NCI-H1417 (cell line): ENCODE measurements around the gene PLXDC2.

ENCODE experiments used
- DNase-seq, 3 experiments: peaks; one replicate each; lab custom pipeline; 2025; lab: John Stamatoyannopoulos, UW

Gene PLXDC2

GRCh38 chr10:19937989-19938388, 121.8 kb downstream of the PLXDC2 start:
- no peak for DNase-seq

DNA sequence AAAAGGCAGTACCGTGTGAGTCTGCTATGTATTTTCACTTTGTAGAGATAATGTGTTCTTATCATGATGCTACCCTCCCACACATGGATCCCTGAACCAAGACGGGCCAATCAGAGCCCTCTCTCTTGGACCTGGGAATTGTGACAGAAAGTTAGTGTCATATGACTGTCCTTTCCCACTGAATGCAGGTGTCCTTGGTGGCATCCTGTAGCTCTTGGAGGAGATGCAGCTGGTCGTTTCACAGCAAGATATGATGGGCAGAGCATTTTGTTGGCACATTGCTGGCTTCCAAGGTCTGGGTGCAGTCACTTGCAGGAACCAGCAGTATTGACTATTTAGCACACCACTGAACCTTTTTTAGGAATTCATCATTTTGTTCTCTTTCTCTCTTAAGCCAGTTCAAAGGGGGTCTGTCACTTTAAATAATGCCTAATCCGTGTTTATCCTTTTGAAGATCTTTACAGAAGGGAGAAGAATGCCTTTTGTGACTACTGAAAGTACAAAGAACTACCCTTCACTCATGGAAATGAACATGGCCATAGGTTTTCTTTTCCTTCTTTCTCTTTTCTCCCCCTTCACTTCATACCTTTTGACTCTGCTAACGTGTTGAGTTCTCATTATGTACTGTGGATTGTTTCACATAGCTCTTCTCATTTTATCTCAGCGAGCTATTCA, 125.1 kb downstream of the PLXDC2 start:
- no peak for DNase-seq

DNA sequence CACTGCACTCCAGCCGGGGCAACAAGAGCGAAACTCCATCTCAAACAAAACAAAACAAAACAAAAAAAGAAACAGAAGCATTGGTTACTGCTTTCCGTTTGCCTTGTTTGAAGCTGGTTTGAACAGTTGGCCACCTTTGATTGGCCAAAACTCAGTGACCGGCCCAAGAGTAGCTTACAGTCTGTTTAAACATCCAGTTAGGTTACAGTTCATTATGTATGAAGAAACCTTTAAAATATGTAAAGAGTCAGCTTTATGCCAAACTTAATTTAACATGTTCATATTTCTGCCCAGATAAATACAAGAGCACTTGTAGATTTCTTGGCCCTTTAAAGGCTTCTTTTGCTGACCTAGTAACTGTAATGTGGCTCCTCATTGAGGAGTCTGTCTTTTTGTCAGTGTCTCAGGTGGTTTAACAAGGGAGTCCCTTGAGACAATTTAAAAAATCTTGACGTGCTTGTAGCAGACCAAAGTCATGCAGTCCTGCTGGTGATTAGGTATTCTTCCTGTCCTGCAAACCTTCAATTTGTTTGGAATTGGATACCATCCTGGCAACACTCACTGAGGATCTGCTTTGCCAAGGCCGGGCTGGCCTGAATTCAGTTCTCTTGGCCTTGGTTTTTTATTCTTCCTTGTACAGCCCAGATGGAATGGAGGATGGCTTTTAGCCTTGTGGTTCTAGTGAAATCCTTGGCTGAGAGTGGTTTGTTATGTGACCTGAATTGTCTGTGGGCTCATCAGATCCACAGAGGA, 128.9 kb downstream of the PLXDC2 start:
- no peak for DNase-seq

DNA sequence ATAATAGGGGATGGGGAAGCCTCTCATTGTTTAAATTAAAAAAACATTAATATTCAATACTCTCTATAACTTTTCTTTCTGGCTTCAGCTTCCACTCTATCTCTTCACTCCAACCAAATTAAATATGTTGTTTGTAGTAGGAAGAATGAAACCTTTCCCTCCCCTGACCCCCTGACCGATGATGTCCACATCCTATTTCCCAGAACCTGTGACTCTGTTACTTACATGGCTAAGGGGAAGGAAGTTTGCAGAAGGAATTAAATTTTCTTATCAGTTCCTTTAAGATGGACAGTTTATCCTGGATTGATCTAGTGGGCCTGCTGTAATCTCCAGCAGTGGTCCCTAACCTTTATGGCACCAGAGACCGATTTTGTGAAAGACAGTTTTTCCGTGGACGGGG, 130.0 kb downstream of the PLXDC2 start:
- no peak for DNase-seq

GRCh38 chr10:19946791-19947190, 130.6 kb downstream of the PLXDC2 start:
- DNase-seq = no peak

DNA sequence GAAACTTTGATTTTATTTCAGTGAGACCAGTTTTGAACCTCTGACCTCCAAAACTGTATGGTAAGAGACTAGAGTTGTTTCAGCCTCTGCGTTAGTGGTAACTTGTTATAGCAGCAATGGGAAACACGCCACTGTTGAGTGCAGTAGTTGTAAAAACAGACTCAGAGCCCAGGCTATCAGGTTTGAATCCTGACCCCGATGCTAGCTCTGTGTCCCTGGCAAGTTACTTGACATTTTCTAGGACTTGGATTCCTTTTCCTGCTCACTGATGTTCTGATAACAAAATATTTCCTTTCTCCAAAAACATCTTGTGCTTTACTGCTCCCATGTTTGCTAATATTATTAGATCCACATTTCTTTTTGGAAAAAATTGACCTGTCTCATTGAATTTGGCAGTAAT, 131.0 kb downstream of the PLXDC2 start:
- no peak for DNase-seq

DNA sequence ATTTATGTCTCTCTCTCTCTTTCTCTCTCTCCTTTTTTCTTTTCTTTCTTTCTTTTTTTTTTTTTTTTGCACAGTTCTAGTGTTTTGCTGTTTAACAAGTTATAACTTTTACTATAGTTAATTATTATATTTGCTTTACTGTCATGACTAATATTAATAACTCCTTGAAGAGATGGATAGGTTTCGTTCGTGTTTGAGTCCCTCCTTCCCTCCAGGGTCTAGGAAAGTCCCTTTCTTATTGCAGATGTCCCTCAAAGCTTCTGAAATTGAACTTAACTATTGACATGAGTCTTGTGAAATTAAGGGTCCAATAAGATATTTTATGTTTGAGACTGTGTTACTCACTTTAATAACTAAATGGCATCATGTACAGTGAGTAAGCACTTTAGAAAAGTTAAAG, 131.4 kb downstream of the PLXDC2 start:
- no peak for DNase-seq

- DNase-seq = no peak
These were observed 136.2 kb downstream of the PLXDC2 start for GRCh38 chr10:19952224-19953010.

DNA sequence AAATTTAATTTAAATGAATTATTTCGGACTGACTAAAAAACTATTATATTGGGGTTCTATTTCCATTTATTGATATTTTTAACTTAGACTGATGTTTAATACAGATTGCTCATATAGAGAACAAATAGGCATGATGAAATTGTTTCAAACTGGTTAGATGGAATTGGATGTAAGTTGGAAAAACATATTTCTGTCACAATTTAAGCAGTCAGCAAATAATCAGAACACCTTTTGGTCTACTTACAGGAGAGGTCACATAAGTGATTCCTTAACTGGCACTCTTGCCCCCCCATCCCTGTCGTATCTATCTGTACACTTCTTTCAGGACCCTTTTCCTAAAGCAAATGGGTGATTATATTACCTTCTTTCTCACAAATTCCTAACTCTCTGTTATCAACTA, 138.4 kb downstream of the PLXDC2 start:
- no peak for DNase-seq

DNA sequence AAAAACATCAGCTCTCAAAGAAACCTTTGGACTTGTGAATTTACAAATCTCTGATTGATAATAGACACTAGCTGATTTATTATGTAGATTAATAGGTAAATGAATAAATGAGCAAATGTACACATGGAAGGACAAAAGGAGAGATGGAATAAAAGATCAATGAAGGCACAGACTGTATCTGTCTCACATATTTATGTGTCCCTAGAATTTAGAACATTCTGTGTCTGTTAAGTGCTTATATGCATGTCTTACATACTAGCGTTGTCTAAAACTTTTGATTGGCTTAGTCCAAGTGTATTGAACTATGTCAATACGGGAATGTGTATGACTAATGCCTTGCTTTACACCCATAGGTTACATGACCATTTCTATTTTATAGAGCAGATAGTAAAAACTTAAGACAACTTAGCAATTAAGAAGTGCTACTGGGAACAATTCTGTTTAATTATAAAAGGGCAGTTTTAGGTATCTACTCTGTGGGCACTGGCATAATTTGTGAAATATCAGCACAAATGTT, 140.3 kb downstream of the PLXDC2 start:
- DNase-seq = no peak

- DNase-seq = no peak
These were observed 142.6 kb downstream of the PLXDC2 start for GRCh38 chr10:19958787-19959186.

DNA sequence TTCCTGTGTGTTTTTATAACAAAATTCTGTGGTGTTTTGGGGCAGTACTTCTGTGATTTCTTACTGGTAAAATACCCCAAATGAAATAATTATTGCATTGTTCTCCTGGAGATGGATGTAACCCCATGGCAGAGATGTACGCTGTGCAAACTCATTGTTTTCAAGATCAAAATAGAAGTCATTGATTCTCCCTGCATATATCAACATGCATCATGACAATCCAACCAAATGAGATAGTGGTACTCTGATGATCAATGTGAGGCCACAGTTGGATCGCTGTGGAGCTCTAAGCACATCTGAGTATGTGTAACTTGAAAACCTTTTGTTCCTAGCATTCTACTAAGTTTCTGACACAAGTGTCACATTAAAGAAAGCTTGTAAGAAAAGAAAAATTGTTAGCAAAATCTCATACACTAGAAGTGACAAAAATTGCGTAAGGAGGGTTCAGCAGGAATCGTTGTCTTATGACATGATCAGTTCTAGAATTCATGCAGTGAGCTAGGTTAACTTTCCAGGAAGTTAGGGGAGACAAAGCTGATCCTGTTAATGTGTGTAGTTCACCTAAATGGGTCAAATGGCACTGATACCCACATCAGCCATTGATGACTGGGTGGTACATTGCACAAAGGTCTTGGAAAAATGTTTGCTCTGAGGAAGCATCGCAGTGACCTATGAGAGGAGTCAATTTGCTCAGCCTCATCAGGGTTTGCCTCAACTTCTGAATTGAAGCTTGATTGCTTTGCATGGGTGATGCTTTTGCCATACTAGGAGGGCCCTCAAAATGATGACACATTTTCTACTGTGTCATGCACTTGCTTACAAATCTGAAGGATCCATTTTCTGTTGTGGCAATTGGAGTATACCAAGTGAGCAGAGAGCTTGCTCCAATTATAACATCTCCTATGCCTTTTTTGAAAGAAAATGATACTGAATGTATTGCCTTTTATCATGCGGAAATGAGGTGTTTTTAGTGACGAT, 145.1 kb downstream of the PLXDC2 start:
- DNase-seq = no peak

- peak in 1 of 3 experiments; percentile 19 for DNase-seq
These were observed 148.4 kb downstream of the PLXDC2 start for GRCh38 chr10:19964625-19965024.

- DNase-seq = peak in 1 of 3 experiments; percentile 2
These were observed 150.5 kb downstream of the PLXDC2 start for GRCh38 chr10:19966751-19967150.

DNA sequence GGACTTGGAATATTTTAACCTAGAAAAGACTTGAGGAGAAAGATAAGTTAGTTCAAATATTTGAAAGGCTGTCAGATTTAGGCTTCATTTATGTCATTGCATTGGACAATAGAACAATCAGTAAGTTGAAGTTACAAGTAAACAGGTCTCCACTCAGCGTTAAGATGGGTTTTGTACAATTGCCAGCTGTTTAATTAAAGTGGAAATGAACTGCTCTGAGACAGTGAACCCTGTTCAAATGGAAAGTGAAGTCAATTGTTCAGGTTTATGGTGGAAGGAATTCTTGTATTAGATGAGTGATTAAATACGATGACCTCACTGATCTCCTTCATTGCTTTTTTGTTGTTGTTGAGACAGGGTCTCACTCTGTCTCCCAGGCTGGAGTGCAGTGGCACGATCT, 151.7 kb downstream of the PLXDC2 start:
- DNase-seq = no peak

DNA sequence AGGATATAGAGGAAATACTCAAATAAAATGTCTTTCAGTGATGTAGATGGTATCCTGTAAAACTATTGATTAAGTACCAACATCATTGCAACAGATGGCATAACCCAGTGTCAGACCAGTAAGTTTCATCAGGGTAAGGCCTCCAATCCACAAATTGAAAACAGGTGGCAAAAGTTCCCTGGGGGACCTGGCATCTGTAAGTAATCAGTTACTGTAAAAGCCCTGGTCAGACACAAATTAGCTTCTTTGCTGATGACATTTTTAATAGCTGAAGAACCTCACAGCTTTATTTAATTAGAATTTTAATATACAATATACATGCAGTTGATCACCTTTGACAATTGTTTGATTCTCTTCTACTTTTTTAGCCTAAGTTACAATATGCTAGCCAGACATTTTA, 152.5 kb downstream of the PLXDC2 start:
- no peak for DNase-seq

GRCh38 chr10:19970256-19970655, 154.0 kb downstream of the PLXDC2 start:
- no peak for DNase-seq

- DNase-seq = no peak
These were observed 154.5 kb downstream of the PLXDC2 start for GRCh38 chr10:19970717-19971116.

- DNase-seq = no peak
These were observed 155.3 kb downstream of the PLXDC2 start for GRCh38 chr10:19971343-19972052.

- DNase-seq = no peak
These were observed 157.9 kb downstream of the PLXDC2 start for GRCh38 chr10:19974138-19974537.

DNA sequence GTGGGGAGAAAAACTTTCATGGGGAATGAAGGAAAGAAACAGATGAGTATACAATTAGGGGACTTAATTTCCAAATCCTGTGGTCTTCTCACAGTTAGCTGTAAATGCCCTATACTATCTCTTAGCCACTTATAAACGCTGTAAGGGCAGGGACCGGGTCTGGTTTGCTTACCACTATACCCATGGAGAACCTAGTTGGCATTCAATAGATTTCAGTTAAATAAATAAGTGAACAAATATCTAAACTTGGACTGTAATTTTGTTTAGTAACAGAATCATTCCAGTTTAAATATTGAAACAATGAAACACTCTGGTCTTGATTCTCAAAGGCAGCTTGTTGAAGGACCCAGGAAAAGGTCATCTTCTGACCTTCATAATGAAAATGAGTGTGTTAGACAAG, 158.3 kb downstream of the PLXDC2 start:
- DNase-seq = no peak
